PC-9 (cell line): ENCODE measurements around the gene ASF1A. TPM values are rescaled to one million over a fixed set of nuclear protein-coding genes. Genes with fewer than 3 reads are reported as not detected.

Source experiments
- BruUV-seq: library from RNA; stranded (reverse); fragments of 400-500 nt; replicated peaks from 2 replicates; lab custom pipeline; 2021; lab: Mats Ljungman, UMichigan
- CTCF ChIA-PET: fragments of 300-600 bp; sonication (Branson Sonifier 250); formaldehyde crosslinking; loops from one replicate; lab custom pipeline; 2022; ENCODE audit warnings: antibody characterized with exemption; lab: Charles Lee
- POLR2A ChIA-PET: fragments of 300-600 bp; sonication (Branson Sonifier 250); formaldehyde crosslinking; loops from one replicate; lab custom pipeline; 2022; ENCODE audit warnings: antibody characterized with exemption; ENCODE audit not compliant: unreplicated experiment; lab: Charles Lee
- DNase-seq, 2 experiments: peaks; one replicate each; pipeline versions ENCODE4 v3.0.0 to v3.0.0-alpha.2; 2015 to 2022; ENCODE audit warnings: mixed read lengths in 1 of 2
- H2AFZ ChIP-seq: fragments of 200-600 bp; sonication (generic); 2 replicates; pipeline ENCODE4 v1.8.1; 2017; ENCODE audit warnings: antibody characterized with exemption
- H3F3A ChIP-seq: fragments of 200-600 bp; sonication (generic); 2 replicates; pipeline ENCODE4 v1.8.1; 2017; ENCODE audit warnings: antibody characterized with exemption, mild to moderate bottlenecking, low read depth; ENCODE audit not compliant: insufficient read depth
- H3K27ac ChIP-seq: fragments of 200-600 bp; sonication (generic); 2 replicates; pipeline ENCODE4 v1.6.1; 2016; ENCODE audit warnings: mixed run types
- H3K27me3 ChIP-seq: fragments of 200-600 bp; sonication (generic); 2 replicates; pipeline ENCODE4 v1.6.1; 2016; ENCODE audit warnings: low read depth, mixed run types; ENCODE audit not compliant: insufficient read depth
- H3K36me3 ChIP-seq: fragments of 200-600 bp; sonication (generic); 2 replicates; pipeline ENCODE4 v1.6.1; 2016; ENCODE audit warnings: low read depth, mixed run types
- H3K4me1 ChIP-seq: fragments of 200-600 bp; sonication (generic); replicated peaks from 2 replicates; pipeline ENCODE4 v1.6.1; 2016; ENCODE audit warnings: mixed run types; ENCODE audit not compliant: insufficient read depth
- H3K4me2 ChIP-seq: fragments of 200-600 bp; sonication (generic); 2 replicates; pipeline ENCODE4 v1.6.1; 2017; ENCODE audit warnings: mixed run types
- H3K4me3 ChIP-seq: fragments of 200-600 bp; sonication (generic); 2 replicates; pipeline ENCODE4 v1.6.1; 2016; ENCODE audit warnings: mixed run types
- H3K79me2 ChIP-seq: fragments of 200-600 bp; sonication (generic); 2 replicates; pipeline ENCODE4 v1.6.1; 2017; ENCODE audit warnings: low read depth, mixed run types
- H3K9me2 ChIP-seq: fragments of 200-600 bp; sonication (generic); 2 replicates; pipeline ENCODE4 v1.8.1; 2017; ENCODE audit warnings: mild to moderate bottlenecking; ENCODE audit not compliant: insufficient read depth
- H3K9me3 ChIP-seq: fragments of 200-600 bp; sonication (generic); 2 replicates; pipeline ENCODE4 v1.8.1; 2016; ENCODE audit warnings: low read depth; ENCODE audit not compliant: insufficient read depth
- H4K20me1 ChIP-seq: fragments of 200-600 bp; sonication (generic); 2 replicates; pipeline ENCODE4 v1.8.1; 2017; ENCODE audit not compliant: insufficient read depth
- CTCF ChIP-seq: fragments of 200-600 bp; sonication (generic); conservative IDR thresholded peaks from 2 replicates; pipeline ENCODE4 v1.6.1; 2017; ENCODE audit warnings: mixed run types, antibody characterized with exemption, mild to moderate bottlenecking, moderate library complexity
- EZH2 ChIP-seq: fragments of 200-600 bp; sonication (generic); IDR thresholded peaks from 2 replicates; pipeline ENCODE4 v1.8.0; 2017; ENCODE audit warnings: antibody characterized with exemption, low read depth
- intact Hi-C: fragments of 100-400 bp; cut with micrococcal nuclease; formaldehyde crosslinking; loops from one replicate; pipeline ENCODE4 v1.10.0; 2022; ENCODE audit not compliant: unreplicated experiment
- total RNA-seq: library from RNA; stranded (reverse); gene quantifications from 2 replicates; pipeline ENCODE4 v1.2.3, GENCODE V29; 2021

The ASF1A gene
- total RNA-seq, 1 experiment from 2014 or later: 39.5 TPM

GRCh38 chr6:118876198-118876597, 17.8 kb upstream of the ASF1A start:
- no peak for TF ChIP-seq CTCF
- TF ChIP-seq EZH2: no peak
- CTCF ChIA-PET: interaction anchor here (0.6 kb wide), 1 partner anchor 311 kb away, joined by 5 read pairs; no protein-coding TSS in a partner anchor

GRCh38 chr6:118876814-118877213, 17.1 kb upstream of the ASF1A start:
- H3K79me2 ChIP-seq: peaks cover 15% of the 10 kb centered on the region; the same call in 1 of the 2 replicates
- no peaks in the 10 kb centered on the region for H3K9me2 ChIP-seq
- no peak for DNase-seq
- H3K36me3 ChIP-seq: no peaks in the 10 kb centered on the region
- H3K27me3 ChIP-seq: no peaks in the 10 kb centered on the region
- no peak overlapping the region for H3K27ac ChIP-seq
- H4K20me1 ChIP-seq: no peaks in the 10 kb centered on the region
- no peak overlapping the region for H3K4me3 ChIP-seq
- H2AFZ ChIP-seq: no peak overlapping the region
- TF ChIP-seq EZH2 (no peak), CTCF (no peak)
- no peaks in the 10 kb centered on the region for H3F3A ChIP-seq
- no peaks in the 10 kb centered on the region for H3K9me3 ChIP-seq
- no peak overlapping the region for H3K4me2 ChIP-seq
- CTCF ChIA-PET: no interaction called here
- BruUV-seq: no TSS peak
- 0 out of 2 replicates have a peak, but pooled peaks cover under 1% of the 10 kb centered on the region for H3K4me1 ChIP-seq
- intact Hi-C loops: no loop called here
- POLR2A ChIA-PET: no interaction called here

More at GRCh38 chr6:118876198-118876597, 17.8 kb upstream of the ASF1A start:
- DNase-seq: no peak
- Histone ChIP-seq H3K79me2 (peaks cover 10% of the 10 kb centered on the region; the same call in 1 of the 2 replicates), H3F3A (no peaks in the 10 kb centered on the region), H2AFZ (no peak overlapping the region), H3K9me2 (no peaks in the 10 kb centered on the region), H3K27ac (no peak overlapping the region), H3K36me3 (no peaks in the 10 kb centered on the region), H3K4me3 (no peak overlapping the region), H3K27me3 (no peaks in the 10 kb centered on the region), H3K4me2 (no peak overlapping the region), H4K20me1 (no peaks in the 10 kb centered on the region), H3K4me1 (no peaks in the 10 kb centered on the region), H3K9me3 (no peaks in the 10 kb centered on the region)
- BruUV-seq: no TSS peak
- intact Hi-C loops: no loop called here
- POLR2A ChIA-PET: no interaction called here

- intact Hi-C loops: no loop called here
- H3K36me3 ChIP-seq: no peaks in the 10 kb centered on the region
- H3K4me2 ChIP-seq: no peak overlapping the region
- ChIA-PET POLR2A (no interaction called here), CTCF (no interaction called here)
- H3K79me2 ChIP-seq: peaks cover 25% of the 10 kb centered on the region
- H3K27ac ChIP-seq: no peak overlapping the region
- H3K4me3 ChIP-seq: no peak overlapping the region
- no peaks in the 10 kb centered on the region for H3K27me3 ChIP-seq
- DNase-seq: no peak
- H3K9me3 ChIP-seq: no peaks in the 10 kb centered on the region
- no TSS peak for BruUV-seq
- peaks cover 8% of the 10 kb centered on the region; the same call in 1 of the 2 replicates for H3K4me1 ChIP-seq
- no peaks in the 10 kb centered on the region for H3F3A ChIP-seq
- no peaks in the 10 kb centered on the region for H4K20me1 ChIP-seq
- no peaks in the 10 kb centered on the region for H3K9me2 ChIP-seq
- TF ChIP-seq EZH2 (no peak), CTCF (no peak)
- H2AFZ ChIP-seq: no peak overlapping the region
These were observed 16.1 kb upstream of the ASF1A start for GRCh38 chr6:118877806-118878205.
